DND-41 (cell line): Measurements from ENCODE around the gene PRPSAP2.

Experiments
- ATAC-seq: fragments of 200-7000 bp; cut with Tn5 transposase; 3 replicates; pipeline ENCODE4 v1.9.1; 2021; ENCODE audit warnings: low read depth; ENCODE audit not compliant: insufficient read depth
- DNase-seq: peaks from one replicate; pipeline ENCODE4 v3.0.0-alpha.2; 2020
- H2AFZ ChIP-seq: 2 replicates; pipeline ENCODE4 v1.6.0; 2012; ENCODE audit warnings: low read depth, low read length
- H3K27ac ChIP-seq: 2 replicates; pipeline ENCODE4 v1.5.1; 2012; ENCODE audit warnings: low read length, inconsistent platforms
- H3K27me3 ChIP-seq: fragments of 200-600 bp; sonication (generic); 2 replicates; pipeline ENCODE4 v1.6.0; 2012; ENCODE audit warnings: low read length, mild to moderate bottlenecking, inconsistent platforms; ENCODE audit not compliant: insufficient read depth, poor library complexity
- H3K36me3 ChIP-seq: 2 replicates; pipeline ENCODE4 v1.5.1; 2012; ENCODE audit warnings: low read length, inconsistent platforms; ENCODE audit not compliant: insufficient read depth
- H3K4me1 ChIP-seq: 2 replicates; pipeline ENCODE4 v1.5.1; 2012; ENCODE audit warnings: mild to moderate bottlenecking, low read length; ENCODE audit not compliant: insufficient read depth
- H3K4me2 ChIP-seq: 2 replicates; pipeline ENCODE4 v1.6.0; 2012; ENCODE audit warnings: mild to moderate bottlenecking, moderate library complexity, low read length, inconsistent platforms; ENCODE audit not compliant: insufficient read depth
- H3K4me3 ChIP-seq, 2 experiments: fragments of 200-600 bp in 1 of 2; shearing (Covaris generic) in 1 of 2; 2 replicates each; pipeline ENCODE4 v1.5.1; 2012 to 2016; ENCODE audit warnings: inconsistent platforms in 2 of 2, low read length in 2 of 2, mild to moderate bottlenecking in 2 of 2, low read depth in 1 of 2, moderate library complexity in 1 of 2
- H3K79me2 ChIP-seq: 2 replicates; pipeline ENCODE4 v1.6.0; 2012; ENCODE audit warnings: low read length, inconsistent platforms; ENCODE audit not compliant: insufficient read depth
- H3K9ac ChIP-seq: 2 replicates; pipeline ENCODE4 v1.6.0; 2012; ENCODE audit warnings: low read depth, mild to moderate bottlenecking, inconsistent platforms, low read length, moderate library complexity
- H3K9me3 ChIP-seq: 2 replicates; pipeline ENCODE4 v1.5.1; 2012; ENCODE audit warnings: low read length, moderate library complexity, mild to moderate bottlenecking, inconsistent platforms; ENCODE audit not compliant: insufficient read depth, severe bottlenecking
- H4K20me1 ChIP-seq: 2 replicates; pipeline ENCODE4 v1.6.0; 2012; ENCODE audit warnings: low read length; ENCODE audit not compliant: insufficient read depth
- EZH2 ChIP-seq: IDR thresholded peaks from 3 replicates; pipeline ENCODE4 v1.6.1; 2012; ENCODE audit warnings: borderline replicate concordance, low read depth, mild to moderate bottlenecking, moderate library complexity, low read length, inconsistent platforms; ENCODE audit not compliant: severe bottlenecking
- TF ChIP-seq, protein P1 (sequence below): IDR thresholded peaks from 2 replicates; pipeline ENCODE4 v1.5.1; 2012; ENCODE audit warnings: borderline replicate concordance, low read length, moderate library complexity, mild to moderate bottlenecking; ENCODE audit not compliant: poor library complexity, severe bottlenecking; ENCODE audit errors: extremely low read depth

PRPSAP2 gene

DNA sequence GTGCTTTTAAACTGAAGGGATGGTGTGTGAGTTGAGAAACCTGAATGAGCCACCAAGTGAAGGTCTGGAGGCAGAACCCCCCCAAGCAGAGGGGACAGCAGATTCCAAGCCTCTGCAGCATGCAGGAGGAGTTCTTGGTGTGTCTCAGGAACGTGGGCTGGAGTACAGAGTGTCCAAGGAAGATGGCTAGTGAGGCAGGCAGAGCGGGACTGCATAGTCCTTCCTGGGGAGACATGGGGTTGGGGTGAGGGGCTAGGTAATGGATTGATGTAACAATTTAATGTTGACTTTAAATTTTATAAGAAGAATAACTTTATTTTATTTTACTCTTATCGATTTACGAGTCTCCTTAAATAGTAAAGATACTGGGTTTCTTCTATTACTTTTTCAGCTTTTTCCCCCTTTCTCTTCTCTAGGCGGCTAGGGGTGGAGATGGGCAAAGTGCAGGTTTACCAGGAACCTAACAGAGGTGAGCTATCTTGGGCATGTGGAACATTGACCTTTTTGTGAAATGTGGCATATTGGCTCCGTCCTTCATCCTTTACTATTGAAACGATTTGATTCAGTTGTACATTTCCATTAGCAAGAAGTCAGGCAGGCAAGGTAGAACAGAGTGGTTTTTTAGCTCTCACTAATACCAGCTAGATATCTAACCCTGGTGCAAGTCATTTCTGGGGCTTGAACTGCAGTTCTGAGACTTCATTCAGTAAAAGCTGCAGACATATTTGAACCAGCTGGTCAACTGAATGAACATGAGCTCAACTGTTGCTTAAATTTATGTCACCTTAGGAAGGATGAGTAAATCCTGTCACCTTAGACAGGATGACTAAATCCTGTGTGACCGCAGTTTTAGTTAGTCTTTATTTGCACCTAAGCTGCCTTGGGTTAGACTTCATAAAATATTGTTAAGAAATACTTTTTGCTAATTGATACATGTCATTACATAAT is 9.2 kb downstream of the PRPSAP2 start:
- no peak for TF ChIP-seq EZH2
- TF ChIP-seq, protein P1, sequence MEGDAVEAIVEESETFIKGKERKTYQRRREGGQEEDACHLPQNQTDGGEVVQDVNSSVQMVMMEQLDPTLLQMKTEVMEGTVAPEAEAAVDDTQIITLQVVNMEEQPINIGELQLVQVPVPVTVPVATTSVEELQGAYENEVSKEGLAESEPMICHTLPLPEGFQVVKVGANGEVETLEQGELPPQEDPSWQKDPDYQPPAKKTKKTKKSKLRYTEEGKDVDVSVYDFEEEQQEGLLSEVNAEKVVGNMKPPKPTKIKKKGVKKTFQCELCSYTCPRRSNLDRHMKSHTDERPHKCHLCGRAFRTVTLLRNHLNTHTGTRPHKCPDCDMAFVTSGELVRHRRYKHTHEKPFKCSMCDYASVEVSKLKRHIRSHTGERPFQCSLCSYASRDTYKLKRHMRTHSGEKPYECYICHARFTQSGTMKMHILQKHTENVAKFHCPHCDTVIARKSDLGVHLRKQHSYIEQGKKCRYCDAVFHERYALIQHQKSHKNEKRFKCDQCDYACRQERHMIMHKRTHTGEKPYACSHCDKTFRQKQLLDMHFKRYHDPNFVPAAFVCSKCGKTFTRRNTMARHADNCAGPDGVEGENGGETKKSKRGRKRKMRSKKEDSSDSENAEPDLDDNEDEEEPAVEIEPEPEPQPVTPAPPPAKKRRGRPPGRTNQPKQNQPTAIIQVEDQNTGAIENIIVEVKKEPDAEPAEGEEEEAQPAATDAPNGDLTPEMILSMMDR = no peak

DNA sequence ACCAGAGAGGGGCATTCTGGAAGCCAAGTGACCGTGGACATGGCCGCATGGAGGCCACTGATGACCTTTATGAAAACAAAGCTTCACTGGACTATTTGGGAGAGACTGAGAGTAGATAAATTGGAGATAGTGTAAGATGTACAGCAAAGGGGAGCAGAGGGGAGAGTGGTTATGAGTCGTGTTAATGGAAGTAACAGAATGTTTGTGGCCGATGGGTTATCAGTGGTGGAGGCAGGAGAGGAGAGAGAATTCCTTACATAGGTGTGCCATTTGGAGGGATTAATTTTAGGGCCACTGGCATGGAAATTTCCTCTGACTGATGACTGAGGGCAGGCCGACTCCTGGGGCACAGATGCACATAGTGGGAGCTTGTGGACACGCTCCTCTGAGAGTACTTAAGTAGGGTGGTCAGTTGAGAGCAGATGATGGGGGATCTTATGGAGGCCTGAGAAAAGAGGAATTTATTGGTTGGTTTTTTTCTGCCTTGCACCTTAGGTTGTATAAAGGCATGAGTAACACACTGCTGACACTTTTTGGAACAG is 19.2 kb downstream of the PRPSAP2 start:
- no peak overlapping the region for H2AFZ ChIP-seq
- ATAC-seq (no peak), DNase-seq (no peak)
- no peak overlapping the region for H3K9ac ChIP-seq
- no peak overlapping the region for H3K27ac ChIP-seq
- H3K79me2 ChIP-seq = no peaks in the 10 kb centered on the region
- no peaks in the 10 kb centered on the region for H4K20me1 ChIP-seq
- TF ChIP-seq, protein P1 = no peak
- TF ChIP-seq EZH2 = no peak
- H3K9me3 ChIP-seq = no peaks in the 10 kb centered on the region
- no peak overlapping the region for H3K4me3 ChIP-seq
- peaks cover 66% of the 10 kb centered on the region for H3K36me3 ChIP-seq
- H3K4me2 ChIP-seq = no peak overlapping the region
- H3K27me3 ChIP-seq = no peaks in the 10 kb centered on the region
- no peaks in the 10 kb centered on the region for H3K4me1 ChIP-seq

More for the DNA sequence above, 9.2 kb downstream of the PRPSAP2 start:
- no peak overlapping the region for H3K27ac ChIP-seq
- no peaks in the 10 kb centered on the region for H3K4me1 ChIP-seq
- H3K27me3 ChIP-seq = no peaks in the 10 kb centered on the region
- DNase-seq = no peak
- H3K79me2 ChIP-seq = peaks cover 13% of the 10 kb centered on the region
- no peak overlapping the region for H3K4me3 ChIP-seq
- no peaks in the 10 kb centered on the region for H4K20me1 ChIP-seq
- peaks cover 40% of the 10 kb centered on the region for H3K36me3 ChIP-seq
- H3K9me3 ChIP-seq = no peaks in the 10 kb centered on the region
- ATAC-seq = no peak
- no peak overlapping the region for H2AFZ ChIP-seq
- no peak overlapping the region for H3K4me2 ChIP-seq
- no peak overlapping the region for H3K9ac ChIP-seq

DNA sequence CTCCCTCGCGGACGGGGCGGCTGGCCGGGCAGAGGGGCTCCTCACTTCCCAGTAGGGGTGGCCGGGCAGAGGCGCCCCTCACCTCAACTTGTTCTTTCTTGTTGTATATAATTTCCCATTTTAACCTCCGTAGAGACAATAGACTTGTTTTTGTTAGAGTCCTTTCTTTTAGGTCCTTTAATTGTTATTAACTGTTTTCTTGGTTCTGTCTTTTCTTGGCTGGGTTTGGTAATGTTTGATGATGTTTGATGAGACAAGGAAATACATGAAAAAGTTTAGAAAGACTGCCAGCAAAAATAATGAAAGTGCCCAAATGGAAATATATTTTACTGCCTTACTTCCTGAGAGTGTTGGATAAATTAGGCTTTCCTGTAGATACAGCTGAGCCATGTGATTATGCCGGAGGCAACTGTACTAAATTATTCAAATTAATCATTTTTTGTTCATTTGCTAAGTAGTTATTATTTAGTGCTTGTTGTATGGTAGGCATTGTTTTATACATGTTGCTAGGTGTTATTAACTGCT is 30.9 kb downstream of the PRPSAP2 start:
- Histone ChIP-seq H3K9ac (no peak overlapping the region), H3K36me3 (peaks cover 52% of the 10 kb centered on the region), H3K9me3 (no peaks in the 10 kb centered on the region), H3K4me2 (no peak overlapping the region), H3K27ac (no peak overlapping the region), H3K4me3 (no peak overlapping the region), H2AFZ (no peak overlapping the region), H4K20me1 (no peaks in the 10 kb centered on the region), H3K4me1 (no peaks in the 10 kb centered on the region), H3K79me2 (no peaks in the 10 kb centered on the region), H3K27me3 (no peaks in the 10 kb centered on the region)
- DNase-seq = no peak
- no peak for ATAC-seq
- TF ChIP-seq EZH2 = no peak
- TF ChIP-seq, protein P1 = no peak
